ENCODE results near the gene KATNIP. TPM values are rescaled to one million over a fixed set of nuclear protein-coding genes. Genes with fewer than 3 reads are reported as not detected.

The KATNIP gene
- total RNA-seq, 1 donor from 2014 or later, result 23.8 TPM

DNA sequence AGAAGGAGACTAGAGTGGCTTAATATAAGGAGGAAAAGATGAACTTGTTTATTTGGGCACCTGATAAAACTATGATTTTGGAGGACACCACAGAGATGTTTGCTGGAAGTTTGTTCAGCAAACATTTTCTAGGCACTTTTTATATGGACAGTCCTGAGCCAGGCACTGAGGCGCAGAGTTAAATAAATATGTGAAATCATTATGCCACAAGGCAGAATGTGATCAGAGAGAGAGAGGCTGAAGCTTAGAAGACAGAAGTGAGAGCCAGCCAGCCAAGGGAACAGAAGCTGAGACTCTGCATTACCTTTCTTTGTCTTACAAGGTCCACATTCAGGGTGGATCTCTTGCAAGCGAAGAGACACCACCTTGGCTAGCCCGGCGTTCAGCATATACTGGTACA is 21.6 kb upstream of the KATNIP start:
- Histone ChIP-seq H3K36me3 (peaks cover 99% of the 10 kb centered on the region), H3K4me1 (no peaks in the 10 kb centered on the region), H3K4me3 (no peak overlapping the region), H3K27ac (no peak overlapping the region), H3K27me3 (no peaks in the 10 kb centered on the region), H3K9me3 (no peaks in the 10 kb centered on the region)
- no peak for TF ChIP-seq CTCF (IDR thresholded peaks at IDR 0.05)
- ATAC-seq (no peak), DNase-seq (no peak)
- intact Hi-C loops (cut with DNase I), result no loop called here

GRCh38 chr16:27529962-27530361 is 20.0 kb upstream of the KATNIP start:
- Histone ChIP-seq H3K36me3 (peaks cover 99% of the 10 kb centered on the region), H3K9me3 (no peaks in the 10 kb centered on the region), H3K27me3 (no peaks in the 10 kb centered on the region), H3K27ac (no peak overlapping the region), H3K4me3 (no peak overlapping the region), H3K4me1 (no peaks in the 10 kb centered on the region)
- ATAC-seq (no peak), DNase-seq (no peak)
- intact Hi-C loops (cut with DNase I), result no loop called here
- no peak for TF ChIP-seq CTCF (IDR thresholded peaks at IDR 0.05)

DNA sequence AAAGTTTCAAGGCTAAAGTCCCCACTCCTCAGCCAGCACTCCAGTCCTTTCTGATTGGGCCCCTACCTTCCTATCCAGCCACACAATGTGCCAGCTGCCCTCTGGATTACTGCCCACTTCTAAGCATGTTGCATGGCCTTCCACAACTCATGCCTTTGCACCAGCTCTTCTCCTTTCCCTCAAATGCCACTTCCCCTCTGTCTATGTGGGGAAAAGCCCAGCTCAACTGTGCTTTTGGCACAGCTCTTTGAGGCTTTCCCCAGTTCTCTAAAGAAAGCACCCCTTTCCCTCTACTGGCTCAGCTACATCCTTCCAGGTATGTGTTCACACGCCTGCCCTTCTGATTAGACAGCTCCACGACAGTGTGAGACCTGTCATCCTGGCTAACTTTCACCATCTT is 18.8 kb upstream of the KATNIP start:
- no peak overlapping the region for H3K27ac ChIP-seq
- H3K9me3 ChIP-seq, result no peaks in the 10 kb centered on the region
- H3K27me3 ChIP-seq, result no peaks in the 10 kb centered on the region
- intact Hi-C loops (cut with DNase I), result no loop called here
- no peak overlapping the region for H3K4me3 ChIP-seq
- ATAC-seq, result peak; percentile 16
- DNase-seq, result no peak
- H3K4me1 ChIP-seq, result no peaks in the 10 kb centered on the region
- TF ChIP-seq CTCF (IDR thresholded peaks at IDR 0.05), result no peak
- H3K36me3 ChIP-seq, result peaks cover 99% of the 10 kb centered on the region

DNA sequence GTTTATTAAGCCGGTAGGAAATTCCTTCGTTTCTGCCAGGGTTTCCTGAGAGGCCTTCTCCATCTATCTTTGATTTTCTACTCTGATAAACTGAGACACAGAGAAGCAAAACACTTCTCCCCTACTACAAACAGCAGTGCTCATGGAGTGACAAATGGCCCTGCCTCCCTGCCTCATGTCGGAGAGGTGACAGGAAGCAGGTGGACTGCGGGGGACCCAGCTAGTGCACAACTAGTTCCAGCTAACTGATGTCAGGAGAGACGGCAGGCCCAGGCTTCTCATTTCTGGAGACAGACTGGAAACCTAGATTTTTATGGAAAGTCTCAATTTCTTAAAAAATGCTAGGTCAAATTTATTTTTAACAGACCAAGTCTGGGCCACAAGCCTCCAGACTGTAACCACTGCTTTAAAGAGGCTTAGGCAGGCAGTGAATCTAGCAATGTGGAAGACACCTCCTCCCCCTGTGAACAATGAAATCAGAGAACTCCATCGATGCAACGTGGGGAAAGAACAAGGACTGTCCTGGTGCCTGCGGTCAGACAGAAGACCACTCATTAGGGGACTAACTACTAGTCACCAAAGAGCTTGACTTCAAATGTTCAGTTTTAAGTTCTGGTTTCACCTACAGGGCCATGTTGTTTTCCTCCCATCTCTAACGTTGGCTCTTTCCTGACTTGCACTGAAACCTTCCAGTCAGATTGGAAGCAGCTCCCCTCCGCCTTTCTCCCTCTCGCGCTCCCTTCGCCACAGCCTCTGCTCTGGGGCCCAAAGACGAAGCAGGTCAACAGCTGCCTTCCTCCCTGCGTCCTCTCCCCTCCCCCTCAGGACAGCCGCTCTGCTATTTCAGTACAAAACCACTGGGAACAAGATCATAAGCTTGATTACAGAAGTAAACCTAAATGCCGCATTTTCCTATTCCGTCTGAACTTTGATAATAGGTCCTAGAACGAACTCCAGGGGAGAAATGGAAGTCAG is 17.8 kb upstream of the KATNIP start:
- TF ChIP-seq CTCF (IDR thresholded peaks at IDR 0.05), result no peak
- no peak overlapping the region for H3K27ac ChIP-seq
- intact Hi-C loops (cut with DNase I), result no loop called here
- ATAC-seq (no peak), DNase-seq (peak; percentile 17)
- no peaks in the 10 kb centered on the region for H3K27me3 ChIP-seq
- H3K4me1 ChIP-seq, result no peaks in the 10 kb centered on the region
- no peaks in the 10 kb centered on the region for H3K9me3 ChIP-seq
- peaks cover 99% of the 10 kb centered on the region for H3K36me3 ChIP-seq
- no peak overlapping the region for H3K4me3 ChIP-seq

GRCh38 chr16:27534256-27534655 is 15.7 kb upstream of the KATNIP start:
- no peak for ATAC-seq
- no peak overlapping the region for H3K27ac ChIP-seq
- H3K9me3 ChIP-seq, result no peaks in the 10 kb centered on the region
- no peaks in the 10 kb centered on the region for H3K27me3 ChIP-seq
- no peaks in the 10 kb centered on the region for H3K4me1 ChIP-seq
- H3K4me3 ChIP-seq, result no peak overlapping the region
- no peak for TF ChIP-seq CTCF (IDR thresholded peaks at IDR 0.05)
- H3K36me3 ChIP-seq, result peaks cover 96% of the 10 kb centered on the region
- no peak for DNase-seq
- intact Hi-C loops (cut with DNase I), result no loop called here

Data from upper lobe of right lung (tissue), 1 donor.